GM12873 (cell line): Measurements from ENCODE around the gene CPNE9.

Experiments
- CTCF ChIP-seq: IDR thresholded peaks from 2 replicates; pipeline ENCODE4 v1.5.1; 2012; ENCODE audit warnings: low read depth, mild to moderate bottlenecking, moderate library complexity, low read length, control low read depth; ENCODE audit not compliant: insufficient read depth; ENCODE audit errors: missing control alignments

Gene CPNE9

GRCh38 chr3:9716801-9717555 is 13.3 kb downstream of the CPNE9 start:
- TF ChIP-seq CTCF = no peak

- TF ChIP-seq CTCF = no peak
These were observed 13.9 kb downstream of the CPNE9 start for GRCh38 chr3:9717563-9717962.

GRCh38 chr3:9718118-9718517 is 14.5 kb downstream of the CPNE9 start:
- TF ChIP-seq CTCF = no peak

GRCh38 chr3:9721015-9721699 is 17.5 kb downstream of the CPNE9 start:
- no peak for TF ChIP-seq CTCF

- no peak for TF ChIP-seq CTCF
These were observed 18.0 kb downstream of the CPNE9 start for GRCh38 chr3:9721700-9722060.

- no peak for TF ChIP-seq CTCF
These were observed 22.3 kb downstream of the CPNE9 start for GRCh38 chr3:9725775-9726515.

- peak; percentile 87 for TF ChIP-seq CTCF
These were observed 23.5 kb downstream of the CPNE9 start for GRCh38 chr3:9727041-9727595.
